Measurements from ENCODE around the gene SF1.

SF1 gene

DNA sequence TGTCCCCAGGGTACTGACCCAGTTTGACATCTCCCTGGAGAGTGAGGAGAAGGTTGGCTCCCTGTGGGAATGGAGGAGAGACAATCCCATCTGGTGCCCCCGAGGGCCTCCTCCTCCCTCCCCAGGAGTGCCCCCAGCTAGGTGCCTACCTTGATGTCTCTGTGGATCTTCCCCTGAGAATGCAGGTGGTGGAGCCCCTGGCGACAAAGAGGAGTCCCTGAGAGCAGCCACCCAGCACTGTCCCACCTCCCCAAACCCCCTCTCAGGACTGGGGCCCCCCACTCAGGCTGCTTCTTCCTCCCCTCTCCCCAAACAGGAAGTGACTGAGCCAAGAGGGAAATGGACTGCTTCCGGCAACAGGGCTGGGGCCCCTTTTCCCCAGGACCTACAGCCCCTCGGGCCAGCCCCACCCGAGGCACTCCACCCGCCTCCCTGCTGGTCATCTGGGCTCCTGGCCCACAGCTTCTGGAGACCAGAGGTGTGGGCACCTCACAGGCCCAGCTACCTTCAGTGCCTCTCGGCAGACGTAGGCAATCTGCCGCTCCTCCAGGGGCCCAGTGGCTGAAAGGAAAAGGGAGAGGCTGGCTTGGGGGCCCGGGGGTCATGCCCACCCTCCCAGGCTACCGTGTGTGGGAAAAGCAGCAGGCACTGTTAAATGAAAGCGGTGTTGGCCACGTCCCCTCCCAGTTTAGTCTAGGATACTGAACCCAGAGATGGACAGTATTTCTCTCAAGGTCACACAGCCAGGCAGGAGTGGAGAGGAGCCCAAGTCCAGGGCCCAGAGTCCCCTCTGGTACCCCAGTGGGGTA, 23.4 kb upstream of the SF1 start:
- no peak for DNase-seq (ENCODE audit: low spot score)

- no peak for DNase-seq (ENCODE audit: low spot score)
Observed at GRCh38 chr11:64801158-64801464, 22.8 kb upstream of the SF1 start.

GRCh38 chr11:64800303-64801157, 22.2 kb upstream of the SF1 start:
- DNase-seq (ENCODE audit: low spot score), result no peak

DNA sequence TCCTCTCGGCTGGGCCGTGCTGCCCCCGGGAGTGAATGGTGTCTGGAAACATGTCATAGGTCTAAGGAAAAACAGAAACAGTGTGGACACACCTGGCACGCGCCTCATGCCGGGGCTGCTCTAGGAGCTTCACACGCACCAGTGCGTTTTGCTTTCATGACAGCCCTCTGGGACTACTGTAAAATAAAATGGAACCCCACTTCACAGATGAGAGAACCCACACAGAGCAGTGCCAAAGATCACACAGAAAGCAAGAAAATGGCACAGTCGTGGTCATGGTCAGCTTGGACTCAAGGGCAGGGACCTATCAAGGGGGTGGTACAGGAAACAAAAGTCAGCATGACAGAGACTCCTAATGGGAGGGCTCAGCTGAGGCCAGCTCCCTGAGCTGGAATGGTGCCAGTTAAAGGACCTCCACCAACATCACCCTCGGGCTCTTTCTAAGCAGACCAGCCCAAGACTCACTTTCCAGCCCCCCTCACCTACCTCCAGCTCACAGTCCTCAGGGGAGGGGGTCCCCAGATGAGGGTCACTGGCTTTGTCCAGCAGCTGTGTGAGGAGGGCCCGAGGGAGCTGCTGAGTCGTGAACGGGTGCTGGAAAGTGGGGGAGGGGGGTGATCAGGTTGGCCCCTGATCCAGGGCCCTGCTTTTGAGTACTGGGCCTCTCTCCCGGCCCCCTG, 21.4 kb upstream of the SF1 start:
- DNase-seq (ENCODE audit: low spot score), result no peak

DNA sequence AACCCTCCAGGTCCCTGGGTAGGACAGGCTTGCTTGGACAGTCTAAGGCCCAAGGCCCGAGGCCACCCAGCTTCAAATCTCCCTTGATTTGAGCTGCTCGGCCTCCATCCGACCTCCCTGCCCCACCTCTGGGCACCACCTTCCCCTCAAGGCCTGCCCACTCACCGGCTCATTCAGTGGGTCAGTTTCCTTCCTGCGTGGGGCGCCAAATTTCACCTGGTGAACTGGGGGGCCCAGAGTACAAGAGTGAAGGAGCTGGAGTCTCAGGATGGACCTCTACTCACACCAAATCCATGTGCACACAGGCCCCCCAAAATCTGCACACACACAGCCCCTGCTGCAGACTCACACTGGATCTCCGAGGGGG, 20.9 kb upstream of the SF1 start:
- no peak for DNase-seq (ENCODE audit: low spot score)

- no peak for DNase-seq (ENCODE audit: low spot score)
Observed at GRCh38 chr11:64796757-64797541, 18.6 kb upstream of the SF1 start.

DNA sequence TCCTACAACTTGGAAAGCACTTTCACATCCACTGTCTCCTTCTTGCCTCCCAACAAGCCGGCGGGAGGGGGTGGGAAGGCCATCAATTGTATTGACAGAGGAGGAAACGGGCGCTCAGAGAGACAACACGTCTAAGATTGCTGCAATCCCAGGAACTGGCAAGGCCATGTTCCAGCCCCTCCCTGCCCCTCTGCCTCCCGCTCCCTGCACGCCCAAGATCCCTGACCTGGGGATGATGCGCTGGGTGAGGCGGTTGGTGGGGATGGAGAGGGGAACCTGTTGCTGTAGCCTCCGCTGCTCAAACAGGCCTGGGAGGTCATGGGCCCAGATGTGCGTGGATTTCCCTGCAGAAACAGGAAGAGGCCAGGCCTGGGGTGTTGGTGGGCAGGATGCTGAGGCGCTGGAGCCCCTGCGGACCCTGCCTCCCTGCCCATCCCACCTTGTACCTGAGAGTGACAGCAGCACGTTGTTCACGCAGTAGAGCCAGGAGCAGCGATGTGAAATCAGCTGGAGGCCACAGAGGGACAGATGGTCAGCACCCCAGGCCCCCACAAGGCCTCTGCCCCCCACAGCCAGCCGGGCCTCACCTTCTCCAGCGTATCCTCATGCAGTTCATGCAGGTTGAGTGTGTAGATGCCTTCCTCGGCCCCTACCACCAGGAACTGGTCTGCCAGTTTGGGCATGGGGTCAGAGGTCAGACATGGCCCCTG, 17.9 kb upstream of the SF1 start:
- DNase-seq (ENCODE audit: low spot score), result no peak

DNA sequence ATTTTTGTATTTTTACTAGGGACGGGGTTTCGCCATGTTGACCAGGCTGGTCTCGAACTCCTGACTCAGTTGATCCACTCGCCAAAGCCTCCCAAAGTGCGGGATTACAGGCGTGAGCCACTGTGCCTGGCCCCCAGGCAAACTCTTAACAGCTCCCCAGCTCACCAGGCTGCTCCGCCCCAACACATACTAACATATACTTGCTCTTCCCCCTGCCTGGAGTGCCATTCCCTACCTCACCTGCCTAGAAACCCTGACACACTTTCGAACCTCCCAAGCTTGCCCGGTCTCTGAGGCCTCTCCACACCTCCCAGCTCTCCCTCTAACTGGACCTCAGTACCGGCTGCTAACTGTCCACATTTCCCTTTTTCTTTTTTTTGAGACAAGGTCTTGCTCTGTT, 16.2 kb upstream of the SF1 start:
- no peak for DNase-seq (ENCODE audit: low spot score)

- no peak for DNase-seq (ENCODE audit: low spot score)
Observed at GRCh38 chr11:64793271-64794160, 15.2 kb upstream of the SF1 start.

DNA sequence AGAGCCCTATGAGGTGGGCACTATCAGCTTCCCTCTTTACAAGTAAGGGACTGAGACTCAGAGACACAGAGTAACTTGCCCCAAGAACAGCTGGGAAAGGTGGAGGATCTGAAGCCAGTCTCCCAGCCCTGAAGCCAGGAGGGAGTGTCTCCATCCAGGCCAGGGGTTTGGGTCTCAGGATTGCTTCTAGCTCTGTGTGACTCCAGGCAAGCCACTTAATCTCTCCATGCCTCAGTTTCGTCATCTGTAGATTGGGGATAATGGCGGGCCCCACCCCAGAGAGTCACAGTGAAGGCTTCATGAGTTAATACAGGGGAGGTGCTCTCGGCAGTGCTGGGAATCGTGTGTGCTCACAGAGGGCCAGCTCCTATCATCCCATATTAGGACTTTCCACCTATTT, 14.1 kb upstream of the SF1 start:
- no peak for DNase-seq (ENCODE audit: low spot score)

GRCh38 chr11:64791781-64792291, 13.5 kb upstream of the SF1 start:
- DNase-seq (ENCODE audit: low spot score), result no peak

- DNase-seq (ENCODE audit: low spot score), result no peak
Observed at GRCh38 chr11:64790205-64791095, 12.1 kb upstream of the SF1 start.

DNA sequence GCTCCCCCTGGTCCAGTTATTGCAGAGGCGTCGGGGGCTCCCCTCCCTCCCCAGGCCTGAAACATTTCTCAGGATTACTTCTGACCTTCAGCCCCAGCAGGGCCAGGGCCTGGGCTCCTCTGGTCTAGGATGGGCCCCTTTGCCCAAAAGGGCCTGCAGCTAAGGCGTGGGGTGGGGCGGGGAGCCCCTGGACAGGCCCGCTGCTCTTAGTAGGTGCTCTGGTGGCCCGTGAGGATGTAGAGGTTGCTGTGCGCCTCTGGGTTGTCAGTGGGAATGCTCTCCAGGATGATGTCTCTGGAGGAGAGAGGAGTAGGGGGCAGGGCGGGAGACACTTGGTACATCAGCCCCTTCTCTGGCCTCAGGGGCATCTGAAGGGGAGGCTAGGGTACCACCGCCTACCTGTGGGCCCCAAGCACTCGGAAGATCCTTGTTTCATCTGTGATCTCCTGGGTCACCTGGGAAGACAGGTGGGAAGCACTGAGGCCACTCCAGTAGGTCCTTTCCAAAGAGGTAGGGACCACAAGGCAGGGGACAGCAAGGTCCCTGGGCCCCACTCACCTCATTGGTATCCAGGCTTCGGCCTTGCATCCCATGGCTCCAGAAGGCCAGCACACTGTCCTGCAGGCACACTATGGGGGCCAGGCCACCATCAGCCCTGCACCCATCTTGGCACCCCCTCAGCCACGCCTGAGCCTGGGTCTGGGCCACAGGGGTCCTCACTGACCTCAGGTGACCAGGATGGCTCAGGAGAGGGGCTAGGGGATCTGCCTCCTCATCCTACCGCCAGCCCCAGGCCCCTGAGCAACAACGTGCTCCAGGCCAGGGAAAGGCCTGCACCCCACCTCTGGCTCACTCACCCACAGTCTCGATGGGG, 11.2 kb upstream of the SF1 start:
- DNase-seq (ENCODE audit: low spot score), result no peak

DNA sequence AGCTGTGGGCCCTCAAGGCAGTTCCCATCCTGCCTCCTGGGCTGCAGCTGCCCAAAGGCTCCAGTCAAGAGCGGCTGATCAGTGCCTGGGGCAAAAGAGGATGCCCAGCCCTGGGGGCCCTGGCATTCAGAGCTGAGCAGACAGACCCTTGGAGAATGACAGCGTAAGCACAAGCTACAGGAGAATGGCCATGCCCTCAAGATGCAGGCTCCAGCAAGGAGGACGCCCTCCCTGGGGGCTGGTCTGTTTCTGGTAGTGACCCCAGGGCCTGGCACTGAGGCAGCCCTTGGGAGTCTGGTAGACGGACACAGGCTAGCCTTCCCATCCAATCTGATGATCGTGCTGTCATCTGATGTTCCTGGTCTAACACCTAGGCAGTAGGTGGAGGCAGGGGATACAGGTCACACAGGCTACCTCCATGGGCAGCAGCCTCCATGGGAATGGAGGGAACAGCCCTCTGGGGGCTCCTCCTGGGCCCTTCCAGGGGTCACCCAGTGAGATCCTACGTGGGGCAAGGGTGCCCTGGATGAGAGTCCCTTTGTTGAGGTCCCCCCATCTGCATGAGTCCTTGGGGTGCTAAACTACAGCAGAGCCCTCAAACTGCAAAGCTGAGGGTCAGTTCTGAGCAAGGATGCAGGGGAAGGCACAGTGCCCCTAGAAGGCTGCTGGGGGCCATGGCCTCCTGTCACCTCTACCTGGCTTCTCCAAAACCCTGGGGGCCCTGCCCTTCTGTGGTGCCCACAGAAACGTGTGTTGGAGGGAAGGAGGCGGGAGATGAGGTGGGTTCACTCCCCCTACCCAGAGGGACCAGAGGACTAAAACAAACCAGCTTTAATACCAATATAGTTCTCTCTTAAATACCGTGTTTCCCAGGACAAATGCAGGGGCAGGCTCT, 10.2 kb upstream of the SF1 start:
- no peak for DNase-seq (ENCODE audit: low spot score)

GRCh38 chr11:64787526-64788320, 9.4 kb upstream of the SF1 start:
- DNase-seq (ENCODE audit: low spot score), result peak; percentile 85

- DNase-seq (ENCODE audit: low spot score), result no peak
Observed at GRCh38 chr11:64786308-64786707, 8.0 kb upstream of the SF1 start.

Data from HuH-7.5 (cell line).